GM21528 (cell line): ENCODE data around the gene NPR2.
A peak's percentile ranks its signal among the peaks of the same experiment; 100 is the strongest.

Source experiments
- ATAC-seq: cut with Tn5 transposase; IDR thresholded peaks from one replicate; pipeline ENCODE4 v1.9.1; 2021; ENCODE audit warnings: mild to moderate bottlenecking, moderate library complexity; ENCODE audit not compliant: unreplicated experiment, low FRiP score

Gene NPR2

GRCh38 chr9:35829084-35829763 lies 37.8 kb downstream of the NPR2 start, which contains the start of gene TMEM8B:
TMEM8B (plus strand) TSS chr9:35829228; CDS start chr9:35829448, 220 bp downstream.
- ATAC-seq, result peak; percentile 70

GRCh38 chr9:35829764-35830096 lies 38.3 kb downstream of the NPR2 start:
- ATAC-seq, result no peak

GRCh38 chr9:35831040-35831439 lies 39.6 kb downstream of the NPR2 start:
- ATAC-seq, result no peak

GRCh38 chr9:35832814-35833213 lies 41.4 kb downstream of the NPR2 start:
- ATAC-seq, result no peak

GRCh38 chr9:35834260-35835215 lies 43.1 kb downstream of the NPR2 start:
- ATAC-seq, result no peak

GRCh38 chr9:35835216-35835632 lies 43.8 kb downstream of the NPR2 start:
- ATAC-seq, result no peak

GRCh38 chr9:35835766-35836165 lies 44.4 kb downstream of the NPR2 start:
- ATAC-seq, result no peak

- no peak for ATAC-seq
Observed at GRCh38 chr9:35836595-35836994, 45.2 kb downstream of the NPR2 start.

- ATAC-seq, result no peak
Observed at GRCh38 chr9:35839926-35840325, 48.5 kb downstream of the NPR2 start.

- no peak for ATAC-seq
Observed at GRCh38 chr9:35840881-35841644, 49.7 kb downstream of the NPR2 start.

GRCh38 chr9:35841645-35841900 lies 50.2 kb downstream of the NPR2 start:
- ATAC-seq, result no peak

GRCh38 chr9:35842020-35842745 lies 50.8 kb downstream of the NPR2 start:
- ATAC-seq, result no peak

GRCh38 chr9:35842795-35843194 lies 51.4 kb downstream of the NPR2 start:
- ATAC-seq, result no peak

GRCh38 chr9:35844628-35845270 lies 53.4 kb downstream of the NPR2 start:
- ATAC-seq, result no peak

- ATAC-seq, result no peak
Observed at GRCh38 chr9:35845824-35846771, 54.7 kb downstream of the NPR2 start.

GRCh38 chr9:35847792-35848572 lies 56.6 kb downstream of the NPR2 start:
- ATAC-seq, result peak; percentile 94

- no peak for ATAC-seq
Observed at GRCh38 chr9:35852267-35852815, 61.0 kb downstream of the NPR2 start.
